Measurements from ENCODE around the gene SPG11.
A peak's percentile ranks its signal among the peaks of the same experiment; 100 is the strongest.
"Not testable (repeated sequence)": the region's sequence is repeated elsewhere in the genome, so short reads cannot be mapped to it uniquely, and the experiment has no call there.

Gene SPG11

GRCh38 chr15:44663410-44664308, at the start of gene SPG11:
SPG11 (minus strand) TSS chr15:44663662; CDS start chr15:44663647, 15 bp downstream.
- peak; percentile 87 to 91 (median 90) for DNase-seq

- peak in 3 of 4 experiments; percentile 23 to 42 (median 33) for DNase-seq
These were observed 49.0 kb upstream of the SPG11 start for GRCh38 chr15:44712346-44713005.

- DNase-seq, result peak in 3 of 4 experiments; percentile 42 to 66 (median 61)
These were observed 48.4 kb upstream of the SPG11 start for GRCh38 chr15:44711743-44712345.

GRCh38 chr15:44711096-44711742, 47.8 kb upstream of the SPG11 start, which contains the start of the genes B2M and PATL2:
B2M (plus strand) TSS chr15:44711517; CDS start chr15:44711547, 30 bp downstream.
PATL2 (minus strand) TSS chr15:44711323; CDS start chr15:44676490, 34,833 bp downstream.
- DNase-seq, result peak; percentile 92 to 97 (median 96)

GRCh38 chr15:44710236-44711095, 47.0 kb upstream of the SPG11 start:
- peak in 2 of 4 experiments; percentile 17 to 27 for DNase-seq

GRCh38 chr15:44706946-44707636, 43.6 kb upstream of the SPG11 start:
- no peak for DNase-seq

- DNase-seq, result no peak
These were observed 42.9 kb upstream of the SPG11 start for GRCh38 chr15:44706401-44706800.

GRCh38 chr15:44705986-44706385, 42.5 kb upstream of the SPG11 start:
- no peak for DNase-seq

GRCh38 chr15:44700676-44701075, 37.2 kb upstream of the SPG11 start:
- not testable (repeated sequence) for DNase-seq

- DNase-seq, result no peak
These were observed 35.2 kb upstream of the SPG11 start for GRCh38 chr15:44698641-44699040.

- no peak for DNase-seq
These were observed 33.6 kb upstream of the SPG11 start for GRCh38 chr15:44697014-44697413.

- DNase-seq, result no peak
These were observed 31.8 kb upstream of the SPG11 start for GRCh38 chr15:44695294-44695693.

- no peak for DNase-seq
These were observed 31.0 kb upstream of the SPG11 start for GRCh38 chr15:44694416-44694815.

- DNase-seq, result no peak
These were observed 29.2 kb upstream of the SPG11 start for GRCh38 chr15:44692659-44693058.

- DNase-seq, result not testable (repeated sequence)
These were observed 26.8 kb upstream of the SPG11 start for GRCh38 chr15:44690245-44690644.

GRCh38 chr15:44689318-44689717, 25.9 kb upstream of the SPG11 start:
- not testable (repeated sequence) for DNase-seq

- peak in 2 of 4 experiments; percentile 72 to 78 for DNase-seq
These were observed 19.6 kb upstream of the SPG11 start for GRCh38 chr15:44682809-44683682.

- DNase-seq, result no peak
These were observed 18.7 kb upstream of the SPG11 start for GRCh38 chr15:44682211-44682610.

GRCh38 chr15:44676676-44677075, 13.2 kb upstream of the SPG11 start:
- no peak for DNase-seq

GRCh38 chr15:44675911-44676310, 12.4 kb upstream of the SPG11 start:
- no peak for DNase-seq

Measured in activated naive CD4-positive, alpha-beta T cell (primary cell).